GM18507 (cell line): ENCODE data around the gene PRKCQ.
"Not testable (repeated sequence)": the region's sequence is repeated elsewhere in the genome, so short reads cannot be mapped to it uniquely, and the experiment has no call there.

Source experiments
- DNase-seq: peaks from one replicate; pipeline ENCODE4 v3.0.0; 2011; ENCODE audit warnings: low read depth; ENCODE audit not compliant: insufficient read length; ENCODE audit errors: extremely low spot score
- FAIRE-seq: peaks from 2 replicates; lab custom pipeline; 2011; peaks lifted over from hg19 to GRCh38; lab: Jason Lieb, UNC

The PRKCQ gene

GRCh38 chr10:6470894-6471618, 109.0 kb downstream of the PRKCQ start:
- no peak for DNase-seq
- no peak for FAIRE-seq

DNA sequence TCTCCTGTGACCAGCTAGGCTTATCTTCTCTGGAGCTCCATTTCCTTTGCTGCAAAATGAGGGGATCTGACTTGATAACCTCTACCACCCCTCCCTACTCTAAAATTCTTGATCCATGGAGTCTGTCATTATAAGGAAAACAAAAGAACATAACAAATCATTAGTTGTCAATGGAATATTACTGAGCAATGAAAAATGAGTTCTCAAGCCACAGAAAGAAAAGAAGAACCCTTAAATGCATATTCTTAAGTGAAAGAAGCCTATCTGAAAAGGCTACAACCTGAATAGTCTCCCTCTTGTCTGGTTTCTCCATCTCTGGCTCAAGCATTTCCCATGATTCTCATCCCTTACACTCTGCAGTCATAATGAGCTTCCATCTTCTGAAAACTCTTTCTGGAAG, 110.4 kb downstream of the PRKCQ start:
- DNase-seq = no peak
- FAIRE-seq = no peak

GRCh38 chr10:6465854-6466601, 114.0 kb downstream of the PRKCQ start:
- DNase-seq (no peak), FAIRE-seq (no peak)

GRCh38 chr10:6465437-6465836, 114.6 kb downstream of the PRKCQ start:
- peak; percentile 76 for FAIRE-seq

DNA sequence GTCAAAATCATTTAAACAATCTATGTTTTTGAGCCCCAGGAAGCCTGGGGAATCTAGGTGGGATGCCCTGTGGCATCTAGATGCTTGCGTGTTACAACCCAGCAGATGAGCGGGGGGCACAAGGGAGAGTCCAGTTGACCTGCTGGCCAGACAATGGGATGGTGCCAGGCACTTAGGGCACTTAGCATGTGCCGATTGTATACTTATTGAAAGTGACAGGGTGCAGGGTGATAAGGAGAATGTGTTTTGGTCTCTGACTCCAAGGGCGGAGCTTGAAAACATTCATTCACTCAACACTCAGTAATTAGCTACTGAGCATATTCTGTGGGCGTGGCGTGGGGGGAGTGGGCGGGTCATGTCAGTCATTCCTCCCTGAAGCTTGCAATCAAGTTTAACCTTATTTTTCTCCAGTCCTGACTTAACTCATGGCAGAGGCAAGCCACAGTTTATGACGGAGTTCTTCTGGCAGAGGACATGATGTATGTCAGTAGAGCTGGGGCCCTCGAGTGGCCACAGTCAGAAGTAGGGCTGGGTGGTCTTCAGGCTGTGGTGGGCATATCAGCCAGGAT, 115.1 kb downstream of the PRKCQ start:
- FAIRE-seq (no peak), DNase-seq (no peak)

More at GRCh38 chr10:6465437-6465836, 114.6 kb downstream of the PRKCQ start:
- DNase-seq = no peak

DNA sequence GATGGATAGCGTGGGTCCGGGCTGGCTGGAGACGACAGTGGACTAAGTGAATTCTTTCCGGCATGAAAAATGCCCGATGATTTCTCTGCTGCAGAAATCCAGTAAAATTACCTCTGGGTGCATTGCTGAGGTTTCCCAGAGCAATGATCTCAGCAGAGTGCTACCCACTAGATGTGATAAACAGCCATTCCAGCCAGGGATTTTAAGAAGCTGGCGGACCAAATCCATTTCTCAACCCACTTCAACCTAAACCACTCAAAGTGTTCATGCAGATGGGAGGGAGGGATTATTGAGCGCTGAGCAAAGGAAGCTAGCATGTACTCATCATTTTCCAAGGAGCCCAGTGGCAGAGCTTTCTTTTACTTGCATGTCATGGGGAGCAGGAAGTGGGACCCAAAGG, 116.7 kb downstream of the PRKCQ start:
- FAIRE-seq (no peak), DNase-seq (no peak)

DNA sequence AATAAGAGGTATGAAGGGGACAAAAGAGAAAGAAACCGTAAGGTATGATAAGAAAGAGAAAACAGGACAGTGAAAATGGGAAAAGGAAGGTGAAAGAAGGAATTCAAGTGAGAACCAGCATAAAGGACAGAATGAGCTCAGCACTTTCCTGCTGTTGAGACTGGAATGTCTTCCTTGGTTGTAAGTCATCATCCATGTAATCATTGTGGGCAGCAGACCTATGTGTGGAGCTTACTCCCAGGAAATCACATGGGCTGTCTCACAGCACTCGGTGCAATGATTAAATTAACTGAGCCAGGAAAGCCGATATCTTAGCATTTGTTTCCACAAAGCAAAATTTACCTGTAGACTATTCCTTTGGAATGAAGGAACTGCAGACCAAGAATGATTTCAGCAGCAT, 118.1 kb downstream of the PRKCQ start:
- DNase-seq (no peak), FAIRE-seq (no peak)

- DNase-seq = no peak
- peak; percentile 15 for FAIRE-seq
These were observed 119.1 kb downstream of the PRKCQ start for GRCh38 chr10:6460861-6461409.

- DNase-seq (no peak), FAIRE-seq (no peak)
These were observed 121.3 kb downstream of the PRKCQ start for GRCh38 chr10:6458814-6459213.

- no peak for FAIRE-seq
- no peak for DNase-seq
These were observed 122.7 kb downstream of the PRKCQ start for GRCh38 chr10:6457376-6457775.

DNA sequence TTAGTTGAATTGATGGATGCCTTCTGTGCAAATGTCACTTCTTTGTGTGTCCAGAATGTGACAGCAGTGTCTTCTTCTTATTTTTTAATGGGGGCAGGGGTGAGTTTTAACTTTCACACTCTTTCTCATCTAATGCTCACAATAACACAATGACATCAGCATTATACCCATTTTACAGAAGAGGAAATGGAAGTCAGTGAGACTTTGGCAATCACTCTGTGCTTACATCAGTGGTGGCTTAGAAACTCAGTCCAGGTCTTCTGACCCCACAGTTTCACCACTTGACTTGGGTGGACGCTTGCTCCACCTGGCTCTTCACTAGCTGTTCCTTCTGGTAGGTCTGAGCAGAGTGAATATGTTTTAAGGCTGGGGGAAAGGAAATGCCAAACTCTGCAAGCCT, 124.0 kb downstream of the PRKCQ start:
- FAIRE-seq (no peak), DNase-seq (no peak)

DNA sequence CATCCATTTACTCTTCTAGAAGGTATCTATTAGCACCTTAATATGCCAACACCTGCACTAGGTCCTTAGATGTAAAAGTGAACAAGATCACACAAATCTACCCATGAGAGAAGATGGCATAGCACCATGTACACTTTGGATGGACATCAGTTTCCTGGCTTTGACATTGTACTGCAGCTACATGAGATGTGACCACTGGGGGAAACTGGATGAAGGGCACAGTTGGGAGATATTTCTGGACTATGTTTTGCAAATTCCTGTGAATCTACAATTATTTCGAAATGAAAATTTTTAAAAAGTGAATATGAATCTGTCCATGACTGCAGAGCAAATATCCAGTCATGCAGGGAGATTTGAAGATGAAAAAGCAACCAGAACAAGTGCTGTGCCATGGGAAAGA, 124.5 kb downstream of the PRKCQ start:
- DNase-seq (no peak), FAIRE-seq (no peak)

- no peak for DNase-seq
- no peak for FAIRE-seq
These were observed 133.4 kb downstream of the PRKCQ start for GRCh38 chr10:6446711-6447110.

DNA sequence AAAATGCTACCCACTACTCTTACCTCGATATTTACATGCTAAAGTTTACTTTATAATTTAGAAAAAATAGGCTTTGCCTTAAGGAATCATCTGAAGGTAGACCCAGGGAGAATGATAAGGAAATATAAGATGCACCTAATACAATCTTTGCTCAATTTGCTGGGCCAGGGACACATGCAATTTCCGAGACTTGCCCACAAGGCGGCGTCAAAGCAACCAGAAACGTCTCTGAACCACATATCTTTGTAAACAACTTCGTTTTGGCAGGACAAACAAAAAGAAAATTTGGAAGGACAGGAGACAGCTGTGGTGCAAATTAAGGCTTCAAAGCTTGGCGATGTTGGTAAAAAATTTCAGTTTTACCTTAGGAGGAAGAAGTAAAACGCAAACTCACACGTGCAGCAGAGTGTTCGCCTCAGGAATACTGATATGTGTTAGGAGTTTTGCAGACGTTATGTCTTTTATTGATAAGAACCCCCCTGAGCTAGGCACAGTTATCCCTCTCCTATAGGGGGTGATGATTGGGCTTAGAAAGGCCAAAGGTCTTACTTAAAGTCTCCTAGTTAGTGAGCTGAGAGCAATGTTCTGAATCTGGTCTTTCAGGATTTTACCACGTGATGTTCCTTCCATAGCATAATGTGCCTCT, 134.3 kb downstream of the PRKCQ start:
- FAIRE-seq = peak; percentile 73
- DNase-seq = peak; percentile 18

- FAIRE-seq, DNase-seq: not testable (repeated sequence)
These were observed 140.2 kb downstream of the PRKCQ start for GRCh38 chr10:6439875-6440274.

DNA sequence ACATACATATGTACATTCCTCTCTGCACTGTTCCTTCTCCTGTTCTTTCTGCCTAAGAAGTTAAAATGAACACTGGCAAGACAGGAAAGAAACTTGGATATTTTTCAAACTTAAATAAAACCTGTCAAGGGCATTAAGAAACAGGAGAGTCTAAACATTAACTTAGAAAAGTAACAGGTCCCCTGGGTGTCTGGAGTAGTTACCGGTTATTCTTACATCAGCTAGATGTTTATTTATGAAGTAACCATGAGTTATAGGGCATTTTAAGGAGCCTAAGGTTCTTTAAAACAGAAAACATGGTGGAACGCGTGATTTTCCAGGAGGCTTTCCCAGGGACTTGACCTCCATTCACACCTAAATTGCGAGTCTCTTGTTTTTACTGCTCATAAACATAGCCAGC, 148.2 kb downstream of the PRKCQ start:
- FAIRE-seq = no peak

DNA sequence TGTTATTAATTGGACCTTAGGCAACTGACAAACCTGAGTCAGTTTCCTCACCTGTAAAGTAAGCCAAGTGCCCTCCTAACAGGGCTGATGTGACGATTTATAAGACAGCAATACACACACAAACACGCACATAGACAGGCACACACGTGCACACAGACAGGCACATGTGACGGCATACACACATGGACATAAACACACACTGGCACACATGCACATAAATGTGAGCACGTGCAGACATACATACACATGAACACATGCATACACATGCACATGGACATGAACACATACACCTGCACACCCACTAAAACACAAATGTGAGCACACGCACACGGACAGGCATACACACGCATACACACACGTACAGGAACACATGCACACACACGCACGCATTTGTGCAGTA, 148.9 kb downstream of the PRKCQ start:
- FAIRE-seq = no peak
- no peak for DNase-seq

More for the DNA sequence above, 148.2 kb downstream of the PRKCQ start:
- no peak for DNase-seq

DNA sequence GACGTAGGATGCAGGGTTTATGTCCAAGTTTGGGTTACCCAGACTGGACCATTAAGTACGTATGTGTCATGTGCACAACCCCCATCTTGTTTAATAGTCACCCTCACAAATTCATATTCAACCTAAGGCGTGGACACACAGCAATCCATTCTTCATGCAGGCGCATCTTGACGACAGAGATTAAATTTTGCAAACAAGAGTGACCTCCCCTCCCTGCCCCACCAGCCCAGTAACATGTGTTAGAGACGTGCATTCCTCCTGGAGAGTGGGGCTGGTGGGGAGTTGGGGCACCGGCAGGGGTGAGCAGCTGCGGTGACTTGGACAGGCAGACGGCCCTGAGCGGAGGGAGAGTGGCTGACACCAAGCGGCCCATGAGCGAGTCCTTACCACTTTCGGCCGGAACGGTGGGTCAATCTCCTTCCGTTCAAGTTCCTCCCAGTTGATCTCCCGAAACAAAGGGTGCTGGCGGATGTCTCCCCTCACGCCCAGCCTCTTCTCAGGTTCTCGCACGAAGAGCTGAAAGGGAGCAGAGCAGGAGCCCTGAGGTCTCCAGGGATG, 149.6 kb downstream of the PRKCQ start:
- DNase-seq (no peak), FAIRE-seq (no peak)

GRCh38 chr10:6427357-6427959, 152.6 kb downstream of the PRKCQ start:
- no peak for DNase-seq

More at GRCh38 chr10:6427357-6427959, 152.6 kb downstream of the PRKCQ start:
- no peak for FAIRE-seq
